HEK293T (cell line): Measurements from ENCODE around the gene LMX1B.

ENCODE experiments used
- FOXA1 ChIP-seq: fragments of 450-650 bp; IDR thresholded peaks from 2 replicates; pipeline ENCODE4 v1.6.1; 2016; ENCODE audit warnings: mild to moderate bottlenecking
- HDGF ChIP-seq: fragments of 450-650 bp; IDR thresholded peaks from 2 replicates; pipeline ENCODE4 v1.6.1; 2017; ENCODE audit warnings: antibody characterized with exemption, borderline replicate concordance
- ZNF384 ChIP-seq: fragments of 450-650 bp; IDR thresholded peaks from 2 replicates; pipeline ENCODE4 v1.6.1; 2016

DNA sequence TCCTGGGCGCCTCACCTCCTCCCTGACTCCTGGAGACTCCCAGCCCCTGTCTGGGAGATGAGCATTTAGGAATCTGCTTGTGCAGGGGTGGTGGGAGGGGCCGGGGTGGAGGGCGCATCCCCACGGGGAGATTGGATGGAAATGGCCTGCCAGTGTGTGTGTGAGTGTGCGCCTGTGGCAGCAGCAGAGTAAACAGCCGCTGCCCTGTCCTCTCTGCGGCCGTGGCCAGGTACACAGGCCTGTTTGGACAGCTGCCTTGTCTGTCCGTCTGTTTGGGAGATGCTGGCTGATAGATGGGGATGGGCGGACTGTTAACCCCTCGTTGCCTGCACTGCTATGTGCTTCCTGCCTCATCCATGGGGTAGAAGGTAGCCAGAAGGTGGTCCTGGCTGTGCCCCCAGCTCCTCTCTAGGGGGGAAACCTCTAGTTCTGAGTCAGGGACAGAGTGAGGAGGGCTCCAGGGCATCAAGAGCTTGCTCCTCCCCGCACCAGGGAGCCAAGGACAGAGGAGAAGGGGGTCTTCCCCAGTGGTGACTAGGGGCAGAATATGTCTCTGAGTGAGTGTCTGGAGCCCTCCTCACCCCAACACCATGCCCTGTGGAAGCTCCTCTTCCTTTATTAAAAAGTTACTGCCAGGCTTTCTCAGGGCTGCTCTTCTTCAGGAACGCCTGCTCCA, 60.1 kb downstream of the LMX1B start:
- TF ChIP-seq ZNF384: no peak
- no peak for TF ChIP-seq FOXA1
- no peak for TF ChIP-seq HDGF
